GM12864 (cell line): ENCODE results near the gene BMPR1B.
"Not testable (repeated sequence)": the region's sequence is repeated elsewhere in the genome, so short reads cannot be mapped to it uniquely, and the experiment has no call there.

Experiments used
- DNase-seq: peaks from one replicate; pipeline ENCODE4 v3.0.0-alpha.2; 2011; ENCODE audit warnings: low read depth
- H3K4me3 ChIP-seq: 2 replicates; pipeline ENCODE4 v1.5.1; 2011; ENCODE audit warnings: mild to moderate bottlenecking, low read depth, low read length, control low read depth
- TF ChIP-seq, protein P1 (sequence below): IDR thresholded peaks from 2 replicates; pipeline ENCODE4 v1.5.1; 2011; ENCODE audit warnings: low read depth, mild to moderate bottlenecking, moderate library complexity, low read length, control low read depth, inconsistent platforms; ENCODE audit errors: missing control alignments

BMPR1B gene

DNA sequence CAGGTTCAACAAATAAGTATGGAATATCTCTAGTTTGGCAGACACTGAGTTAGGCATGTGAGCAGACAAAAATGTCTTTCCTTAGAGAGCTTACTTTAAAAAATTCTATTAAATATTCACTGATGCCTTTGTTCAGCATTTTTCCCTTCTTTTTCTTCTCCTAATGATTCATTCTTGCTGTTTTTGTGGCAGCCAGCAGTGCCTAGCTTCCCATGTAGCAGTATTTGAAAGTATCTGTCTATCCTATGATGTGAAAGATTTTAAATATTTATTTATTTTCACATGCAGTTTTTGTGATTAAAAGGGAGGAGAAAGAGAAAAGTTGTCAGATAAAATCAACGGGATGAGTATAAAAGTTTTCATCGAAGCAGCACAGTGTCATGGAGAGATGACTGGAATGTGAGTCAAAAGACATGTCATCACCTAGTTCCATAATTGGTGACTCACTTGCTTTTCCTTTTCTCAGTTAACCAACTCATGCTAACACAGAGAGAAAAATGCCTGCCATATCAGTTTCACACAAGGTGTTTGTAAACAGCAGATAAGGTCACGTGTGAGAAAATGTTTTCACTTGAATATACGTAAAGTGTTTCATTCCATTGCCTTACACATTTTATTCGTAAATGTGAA is 69.8 kb downstream of the BMPR1B start:
- TF ChIP-seq, protein P1, sequence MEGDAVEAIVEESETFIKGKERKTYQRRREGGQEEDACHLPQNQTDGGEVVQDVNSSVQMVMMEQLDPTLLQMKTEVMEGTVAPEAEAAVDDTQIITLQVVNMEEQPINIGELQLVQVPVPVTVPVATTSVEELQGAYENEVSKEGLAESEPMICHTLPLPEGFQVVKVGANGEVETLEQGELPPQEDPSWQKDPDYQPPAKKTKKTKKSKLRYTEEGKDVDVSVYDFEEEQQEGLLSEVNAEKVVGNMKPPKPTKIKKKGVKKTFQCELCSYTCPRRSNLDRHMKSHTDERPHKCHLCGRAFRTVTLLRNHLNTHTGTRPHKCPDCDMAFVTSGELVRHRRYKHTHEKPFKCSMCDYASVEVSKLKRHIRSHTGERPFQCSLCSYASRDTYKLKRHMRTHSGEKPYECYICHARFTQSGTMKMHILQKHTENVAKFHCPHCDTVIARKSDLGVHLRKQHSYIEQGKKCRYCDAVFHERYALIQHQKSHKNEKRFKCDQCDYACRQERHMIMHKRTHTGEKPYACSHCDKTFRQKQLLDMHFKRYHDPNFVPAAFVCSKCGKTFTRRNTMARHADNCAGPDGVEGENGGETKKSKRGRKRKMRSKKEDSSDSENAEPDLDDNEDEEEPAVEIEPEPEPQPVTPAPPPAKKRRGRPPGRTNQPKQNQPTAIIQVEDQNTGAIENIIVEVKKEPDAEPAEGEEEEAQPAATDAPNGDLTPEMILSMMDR = no peak
- DNase-seq = no peak
- H3K4me3 ChIP-seq = no peak overlapping the region

DNA sequence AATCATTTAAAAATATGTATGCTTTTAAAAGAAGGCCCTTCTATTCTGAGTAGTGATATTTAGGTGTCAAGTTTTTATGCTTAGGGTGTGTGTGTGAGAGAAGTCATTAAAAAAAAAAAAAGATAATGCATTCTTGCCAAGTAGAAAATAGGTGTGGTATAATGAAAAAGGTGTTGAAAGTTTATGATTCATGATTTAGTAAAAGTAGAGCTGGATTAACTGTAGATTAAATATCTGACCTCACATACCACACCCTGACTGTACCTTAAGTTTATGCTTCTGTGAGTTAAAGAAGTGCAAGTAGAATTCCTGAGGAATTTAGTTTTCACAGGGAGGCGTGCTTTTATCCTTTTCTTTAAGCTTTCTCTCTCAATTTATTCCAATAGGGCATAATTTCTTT is 71.1 kb downstream of the BMPR1B start:
- DNase-seq = no peak
- H3K4me3 ChIP-seq = no peak overlapping the region
- TF ChIP-seq, protein P1 = no peak

DNA sequence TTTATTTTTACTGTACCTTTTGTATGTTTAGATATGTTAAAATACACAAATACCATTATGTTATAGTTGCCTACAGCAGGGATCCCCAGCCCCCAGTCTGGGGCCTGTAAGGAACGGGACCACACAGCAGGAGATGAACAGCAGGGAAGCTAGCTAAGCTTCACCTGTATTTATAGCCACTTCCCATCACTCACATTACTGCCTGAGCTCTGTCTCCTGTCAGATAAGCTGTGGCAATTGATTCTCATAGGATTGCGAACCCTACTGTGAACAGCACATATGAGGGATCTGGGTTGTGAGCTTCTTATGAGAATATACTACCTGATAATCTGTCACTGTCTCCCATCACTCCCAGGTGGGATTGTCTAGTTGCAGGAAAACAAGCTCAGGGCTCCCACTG is 73.9 kb downstream of the BMPR1B start:
- DNase-seq = no peak
- TF ChIP-seq, protein P1 = no peak
- H3K4me3 ChIP-seq = no peak overlapping the region

DNA sequence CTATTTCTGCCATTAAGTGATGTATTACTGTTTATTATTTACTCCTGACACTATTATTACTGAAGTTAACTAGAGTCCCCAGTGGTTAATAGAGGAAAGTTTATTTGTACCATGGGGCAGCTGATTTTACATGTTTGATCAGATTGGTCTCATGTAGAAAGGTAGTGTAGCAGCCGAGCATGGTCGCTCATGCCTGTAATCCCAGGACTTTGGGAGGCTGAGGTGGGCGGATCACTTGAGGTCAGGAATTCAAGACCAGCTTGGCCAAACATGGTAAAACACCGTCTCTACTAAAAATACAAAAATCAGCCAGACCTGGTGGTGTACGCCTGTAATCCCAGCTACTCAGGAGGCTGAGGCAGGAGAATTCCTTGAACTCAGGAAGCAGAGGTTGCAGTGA is 74.6 kb downstream of the BMPR1B start:
- H3K4me3 ChIP-seq, DNase-seq: not testable (repeated sequence)

DNA sequence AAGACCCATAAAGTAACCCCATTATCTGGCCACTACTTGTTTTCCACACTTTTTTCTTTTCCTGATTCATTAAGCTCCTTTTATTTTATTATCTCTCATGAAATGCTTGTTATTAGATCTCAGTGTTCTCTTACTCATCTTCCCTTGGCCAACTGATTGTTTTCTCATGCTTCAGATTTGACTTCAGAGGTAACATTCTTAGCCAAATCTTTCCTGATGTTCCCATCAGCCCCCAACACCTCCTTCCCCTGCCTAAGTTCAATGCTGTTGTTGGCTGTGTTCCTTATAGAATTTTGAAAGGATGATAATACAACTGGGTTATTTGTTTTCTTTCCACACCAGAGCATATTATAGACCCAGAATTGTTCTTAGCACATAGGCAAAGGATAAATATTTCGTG is 75.6 kb downstream of the BMPR1B start:
- DNase-seq = no peak
- no peak overlapping the region for H3K4me3 ChIP-seq
- TF ChIP-seq, protein P1 = no peak

DNA sequence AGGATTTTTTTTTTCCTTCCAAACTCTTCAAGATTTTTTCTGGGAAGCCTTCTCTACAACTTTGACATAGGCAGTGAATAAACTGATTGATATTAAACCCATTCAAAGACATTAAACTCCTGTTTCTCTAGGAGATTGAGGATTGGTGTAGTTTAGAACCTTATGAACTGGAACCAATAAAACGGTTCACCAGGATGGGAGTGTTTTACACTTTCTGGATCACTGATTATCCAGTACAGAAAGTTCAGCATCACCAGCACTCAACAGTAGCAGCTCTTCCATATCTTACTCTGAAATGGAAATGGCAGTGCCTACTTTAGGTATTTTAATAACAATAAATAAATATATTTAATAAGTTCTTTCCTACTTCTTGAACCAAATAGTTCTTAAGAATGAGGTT is 76.7 kb downstream of the BMPR1B start:
- H3K4me3 ChIP-seq = no peak overlapping the region
- TF ChIP-seq, protein P1 = no peak
- no peak for DNase-seq

DNA sequence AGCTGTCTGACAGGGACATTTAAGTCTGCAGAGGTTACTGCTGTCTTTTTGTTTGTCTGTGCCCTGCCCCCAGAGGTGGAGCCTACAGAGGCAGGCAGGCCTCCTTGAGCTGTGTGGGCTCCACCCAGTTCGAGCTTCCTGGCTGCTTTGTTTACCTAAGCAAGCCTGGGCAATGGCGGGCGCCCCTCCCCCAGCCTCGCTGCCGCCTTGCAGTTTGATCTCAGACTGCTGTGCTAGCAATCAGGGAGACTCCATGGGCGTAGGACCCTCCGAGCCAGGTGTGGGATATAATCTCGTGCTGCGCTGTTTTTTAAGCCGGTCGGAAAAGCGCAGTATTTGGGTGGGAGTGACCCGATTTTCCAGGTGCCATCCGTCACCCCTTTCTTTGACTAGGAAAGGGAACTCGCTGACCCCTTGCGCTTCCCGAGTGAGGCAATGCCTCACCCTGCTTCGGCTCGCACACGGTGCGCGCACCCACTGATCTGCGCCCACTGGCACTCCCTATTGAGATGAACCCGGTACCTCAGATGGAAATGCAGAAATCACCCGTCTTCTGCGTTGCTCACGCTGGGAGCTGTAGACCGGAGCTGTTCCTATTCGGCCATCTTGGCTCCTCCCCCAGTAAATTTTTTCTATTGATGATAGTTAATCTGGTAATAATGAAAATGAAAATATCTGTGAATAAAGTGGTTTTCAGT is 83.6 kb downstream of the BMPR1B start:
- DNase-seq, H3K4me3 ChIP-seq: not testable (repeated sequence)

DNA sequence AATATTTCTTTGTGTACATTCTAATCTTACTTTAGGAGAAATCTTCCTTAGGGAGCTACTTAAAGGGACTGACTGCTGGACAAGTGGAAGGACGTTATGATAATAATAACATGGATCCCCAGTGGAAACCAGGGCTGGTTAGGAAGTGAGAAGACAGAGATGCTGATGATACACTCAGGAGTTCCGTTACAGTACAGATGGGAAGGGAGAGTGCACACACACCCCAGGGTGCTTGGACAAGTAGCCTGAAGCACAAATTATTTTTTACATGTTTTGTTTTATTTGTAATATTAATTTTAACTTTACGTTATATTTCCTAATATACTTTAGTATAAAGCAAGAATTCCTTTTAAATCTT is 84.1 kb downstream of the BMPR1B start:
- no peak for DNase-seq
- H3K4me3 ChIP-seq = no peak overlapping the region
- TF ChIP-seq, protein P1 = no peak
